Activated CD4-positive, alpha-beta memory T cell treated with anti-CD3 and anti-CD28 coated beads, Interleukin-2, amount 10 ng/mL, durations not matched to agents 7 days and 5 days (primary cell): ENCODE measurements around the gene MXI1. TPM values are rescaled to one million over a fixed set of nuclear protein-coding genes. Genes with fewer than 3 reads are reported as not detected.

Source experiments
- CTCF ChIA-PET: fragments of 350-600 bp; sonication (Branson Sonifier 250); formaldehyde crosslinking; loops from one replicate; lab custom pipeline; 2021; ENCODE audit warnings: antibody characterized with exemption, inconsistent platforms; lab: Charles Lee
- POLR2A ChIA-PET: fragments of 350-600 bp; sonication (Branson Sonifier 250); formaldehyde crosslinking; loops from one replicate; lab custom pipeline; 2021; ENCODE audit warnings: antibody characterized with exemption; lab: Charles Lee
- DNase-seq: peaks from one replicate; pipeline ENCODE4 v3.0.0-alpha.2; 2020
- H3K27ac Mint-ChIP-seq: one replicate; pipeline ENCODE4 v1.8.0; 2021; ENCODE audit warnings: mild to moderate bottlenecking, mixed read lengths
- H3K27me3 Mint-ChIP-seq: one replicate; pipeline ENCODE4 v1.8.0; 2021; ENCODE audit warnings: mixed read lengths
- H3K36me3 Mint-ChIP-seq: one replicate; pipeline ENCODE4 v1.8.0; 2021; ENCODE audit warnings: low read depth, mixed read lengths
- H3K4me1 Mint-ChIP-seq: one replicate; pipeline ENCODE4 v1.8.0; 2021; ENCODE audit warnings: mixed read lengths
- H3K4me3 Mint-ChIP-seq: one replicate; pipeline ENCODE4 v1.8.0; 2021; ENCODE audit warnings: mild to moderate bottlenecking, mixed read lengths
- H3K9me3 Mint-ChIP-seq: one replicate; pipeline ENCODE4 v1.8.0; 2021; ENCODE audit warnings: mixed read lengths
- total RNA-seq, 2 experiments: library from RNA; stranded (reverse); gene quantifications; one replicate each; pipeline ENCODE4 v1.2.3, GENCODE V29; 2021

The MXI1 gene
- 10 to 100 TPM; 74.2 to 75.4 TPM for total RNA-seq

DNA sequence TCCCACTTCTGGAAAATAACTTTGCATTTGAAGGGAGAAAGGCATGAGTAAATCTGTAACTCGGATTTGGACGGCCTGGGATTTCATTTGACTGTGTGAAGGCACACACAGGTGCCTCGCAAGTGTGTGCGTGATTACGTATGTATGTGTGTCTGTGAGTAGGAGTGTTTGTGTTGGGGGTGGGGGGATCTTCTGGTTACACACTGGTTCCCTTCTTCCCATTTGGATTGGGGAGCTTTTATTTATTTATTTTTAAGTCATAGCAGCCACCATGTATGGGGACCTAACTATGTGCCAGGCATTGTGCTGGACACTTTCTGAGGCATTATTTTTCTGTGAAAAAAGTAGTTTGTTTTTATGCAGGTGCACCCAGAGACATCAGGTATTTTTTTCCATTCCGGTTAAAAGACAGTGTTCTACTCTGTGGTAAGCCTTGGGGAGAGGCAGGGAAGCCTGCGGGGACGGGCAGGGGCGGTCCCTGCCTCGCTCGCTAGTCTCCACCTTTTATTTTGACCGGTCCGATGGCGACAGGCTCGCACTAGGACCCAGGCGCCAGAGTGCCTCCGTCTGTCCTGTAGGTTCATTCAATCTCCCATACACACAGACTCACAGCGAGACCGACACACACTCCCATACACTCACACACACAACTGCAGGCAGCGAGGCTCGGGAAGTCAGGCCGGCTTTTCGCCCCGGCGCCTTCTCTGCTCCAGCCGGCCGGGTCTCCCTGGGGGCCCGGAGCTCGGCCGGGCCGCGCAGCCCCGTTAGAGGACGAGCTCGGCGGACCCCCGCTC lies at the start of gene MXI1:
MXI1 (plus strand) TSS at position 595 of the 794 bp plus-strand sequence. CDS start 204 bp downstream, outside the sequence.
- POLR2A ChIA-PET = interaction anchor here (0.6 to 10.0 kb wide), 15 partner anchors 8 to 361 kb away, joined by 3 to 222 read pairs (median 7); partner anchors contain the start of gene SMNDC1
- Mint-ChIP-seq H3K4me1 (peaks cover 23% of the 10 kb centered on the region), H3K36me3 (peaks cover 12% of the 10 kb centered on the region), H3K27ac (peak within 1 kb of the TSS; percentile 91), H3K27me3 (peaks cover 20% of the 10 kb centered on the region), H3K9me3 (no peaks in the 10 kb centered on the region), H3K4me3 (peak within 1 kb of the TSS; percentile 97)
- peak; percentile 64 for DNase-seq
- CTCF ChIA-PET = interaction anchor here (0.7 to 10.9 kb wide), 19 partner anchors 8 to 138 kb away, joined by 3 to 179 read pairs (median 5); no protein-coding TSS in a partner anchor

DNA sequence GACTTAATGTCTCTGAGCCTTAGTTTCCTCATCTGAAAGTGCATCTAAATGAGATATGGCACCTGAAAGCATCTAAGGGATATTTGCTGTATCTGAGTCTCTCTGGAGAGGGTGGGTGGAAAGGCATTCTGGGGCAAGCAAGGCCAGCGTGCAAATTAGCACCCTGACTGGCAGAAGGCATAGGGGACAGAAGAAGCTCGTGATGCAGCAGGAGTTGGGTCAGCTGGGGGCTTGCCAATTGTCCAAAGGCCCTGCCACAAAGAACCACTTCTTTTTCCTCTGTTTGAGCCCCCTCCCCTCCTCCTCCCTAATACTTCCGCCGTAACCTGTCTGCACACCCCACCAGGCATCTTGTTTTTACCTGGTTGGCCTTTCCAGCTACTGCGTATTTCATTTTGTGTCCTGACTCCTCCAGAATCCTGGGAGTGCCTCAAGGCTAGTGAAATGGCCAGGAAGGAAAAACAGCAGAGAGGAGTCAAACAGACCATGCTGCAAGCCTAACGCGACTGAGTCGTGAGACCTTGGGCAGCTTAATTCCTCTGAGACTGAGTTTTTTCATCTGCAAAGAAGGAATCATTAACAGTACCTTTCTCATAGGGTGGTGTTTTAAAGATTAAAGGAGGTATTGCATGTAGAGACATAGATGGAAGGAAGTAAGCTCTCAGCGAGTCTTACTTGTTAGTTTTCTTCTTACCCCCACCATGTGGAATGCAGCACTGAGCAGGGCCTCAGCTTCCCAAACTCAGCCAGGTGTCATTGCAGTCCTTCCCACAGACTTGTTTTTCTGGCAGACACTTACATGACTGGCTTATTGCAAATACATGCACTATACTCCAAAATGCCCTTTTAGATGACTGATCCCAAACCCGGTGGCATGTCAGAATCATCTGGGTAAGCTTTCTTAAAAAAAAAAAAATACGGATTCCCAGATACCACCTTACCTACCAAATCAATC lies 49.1 kb upstream of the MXI1 start:
- Mint-ChIP-seq H3K9me3 (no peaks in the 10 kb centered on the region), H3K4me1 (peaks cover 52% of the 10 kb centered on the region), H3K4me3 (no peak overlapping the region), H3K27me3 (peaks cover 70% of the 10 kb centered on the region), H3K27ac (peak overlapping the region; percentile 95), H3K36me3 (peaks cover 12% of the 10 kb centered on the region)
- POLR2A ChIA-PET = interaction anchor here (0.6 to 5.1 kb wide), 9 partner anchors 10 to 255 kb away, joined by 3 to 71 read pairs (median 6); partner anchors contain the start of gene MXI1
- DNase-seq = no peak
- CTCF ChIA-PET = interaction anchor here (0.6 to 1.4 kb wide), 7 partner anchors 11 to 116 kb away, joined by 3 to 10 read pairs (median 3); no protein-coding TSS in a partner anchor

DNA sequence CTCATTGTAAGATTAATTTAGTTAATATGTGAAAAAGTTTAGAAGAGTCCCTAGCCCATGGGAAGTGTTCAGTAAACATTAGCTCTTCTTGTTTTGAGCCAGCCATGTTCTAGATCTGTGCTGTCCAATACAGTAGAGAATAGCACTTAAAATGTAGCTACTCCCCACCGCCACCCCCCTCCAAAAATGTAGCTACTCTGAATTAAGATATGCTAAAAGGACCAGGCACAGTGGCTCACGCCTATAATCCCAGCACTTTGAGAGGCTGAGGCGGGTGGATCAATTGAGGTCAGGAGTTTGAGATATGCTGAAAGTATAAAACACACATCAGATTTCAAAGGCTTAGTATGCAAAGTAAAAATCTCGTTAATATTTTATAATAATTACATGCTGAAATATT lies 47.3 kb upstream of the MXI1 start:
- no peak for DNase-seq
- CTCF ChIA-PET = interaction anchor here (0.6 to 1.0 kb wide), 3 partner anchors 22 to 121 kb away, joined by 3 to 4 read pairs (median 4); no protein-coding TSS in a partner anchor
- Mint-ChIP-seq H3K9me3 (no peaks in the 10 kb centered on the region), H3K36me3 (peaks cover 5% of the 10 kb centered on the region), H3K27ac (no peak overlapping the region), H3K4me1 (peaks cover 37% of the 10 kb centered on the region), H3K4me3 (no peak overlapping the region), H3K27me3 (peaks cover 71% of the 10 kb centered on the region)
- POLR2A ChIA-PET = interaction anchor here (0.6 to 5.1 kb wide), 3 partner anchors 10 to 142 kb away, joined by 3 to 71 read pairs (median 3); partner anchors contain the start of gene MXI1

DNA sequence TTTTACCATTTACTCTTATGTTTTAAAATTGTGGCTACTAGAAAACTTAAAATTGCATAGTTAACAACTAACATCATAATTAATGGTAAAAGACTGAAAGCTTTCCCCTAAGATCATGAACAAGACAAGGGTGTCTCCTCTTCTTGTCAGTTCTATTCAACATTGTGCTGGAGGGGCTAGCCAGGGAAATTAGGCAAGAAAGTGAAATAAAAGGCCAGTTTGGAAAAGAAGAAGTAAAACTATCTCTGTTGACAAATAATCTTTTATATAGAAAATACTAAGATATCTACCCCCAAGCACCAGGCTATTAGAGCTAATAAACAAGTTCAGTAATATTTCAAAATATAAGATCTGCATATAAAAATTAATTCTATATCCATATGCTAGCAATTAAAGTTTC lies 46.9 kb upstream of the MXI1 start:
- peaks cover 38% of the 10 kb centered on the region for H3K4me1 Mint-ChIP-seq
- DNase-seq = no peak
- ChIA-PET CTCF (interaction anchor here (0.6 to 1.0 kb wide), 3 partner anchors 23 to 120 kb away, joined by 3 to 4 read pairs (median 4); no protein-coding TSS in a partner anchor), POLR2A (interaction anchor here (0.9 to 5.1 kb wide), 2 partner anchors 10 to 48 kb away, joined by 3 to 71 read pairs; partner anchors contain the start of gene MXI1)
- peaks cover 73% of the 10 kb centered on the region for H3K27me3 Mint-ChIP-seq
- no peak overlapping the region for H3K4me3 Mint-ChIP-seq
- no peaks in the 10 kb centered on the region for H3K9me3 Mint-ChIP-seq
- H3K27ac Mint-ChIP-seq = no peak overlapping the region
- H3K36me3 Mint-ChIP-seq = peaks cover 3% of the 10 kb centered on the region

DNA sequence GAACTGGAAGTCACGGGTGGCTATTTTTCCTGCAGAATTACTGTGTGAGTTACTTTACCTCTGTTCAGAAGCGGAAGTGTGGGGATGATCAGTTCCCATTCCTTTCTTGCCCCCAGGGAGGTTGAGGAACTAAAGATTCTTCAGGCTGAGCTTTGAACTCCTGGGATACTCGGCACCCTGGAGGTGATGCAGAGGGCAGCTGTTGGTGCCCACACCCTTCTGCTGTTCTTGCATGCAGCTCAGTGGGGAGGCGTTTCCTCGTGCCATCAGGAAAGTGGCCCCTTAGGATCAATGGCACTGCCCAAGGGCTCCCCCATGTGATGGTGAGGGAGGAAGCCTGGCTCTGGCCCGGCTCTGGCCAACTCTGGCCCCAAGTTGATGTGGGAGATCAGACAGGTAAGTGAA lies 44.7 kb upstream of the MXI1 start:
- no peaks in the 10 kb centered on the region for H3K36me3 Mint-ChIP-seq
- no peak overlapping the region for H3K4me3 Mint-ChIP-seq
- CTCF ChIA-PET = interaction anchor here (1.8 kb wide), 1 partner anchor 24 kb away, joined by 6 read pairs; no protein-coding TSS in a partner anchor
- H3K9me3 Mint-ChIP-seq = no peaks in the 10 kb centered on the region
- H3K27ac Mint-ChIP-seq = no peak overlapping the region
- peaks cover 85% of the 10 kb centered on the region for H3K27me3 Mint-ChIP-seq
- H3K4me1 Mint-ChIP-seq = peaks cover 24% of the 10 kb centered on the region
- POLR2A ChIA-PET = interaction anchor here (1.5 kb wide), 1 partner anchor 12 kb away, joined by 3 read pairs; no protein-coding TSS in a partner anchor
- DNase-seq = no peak

DNA sequence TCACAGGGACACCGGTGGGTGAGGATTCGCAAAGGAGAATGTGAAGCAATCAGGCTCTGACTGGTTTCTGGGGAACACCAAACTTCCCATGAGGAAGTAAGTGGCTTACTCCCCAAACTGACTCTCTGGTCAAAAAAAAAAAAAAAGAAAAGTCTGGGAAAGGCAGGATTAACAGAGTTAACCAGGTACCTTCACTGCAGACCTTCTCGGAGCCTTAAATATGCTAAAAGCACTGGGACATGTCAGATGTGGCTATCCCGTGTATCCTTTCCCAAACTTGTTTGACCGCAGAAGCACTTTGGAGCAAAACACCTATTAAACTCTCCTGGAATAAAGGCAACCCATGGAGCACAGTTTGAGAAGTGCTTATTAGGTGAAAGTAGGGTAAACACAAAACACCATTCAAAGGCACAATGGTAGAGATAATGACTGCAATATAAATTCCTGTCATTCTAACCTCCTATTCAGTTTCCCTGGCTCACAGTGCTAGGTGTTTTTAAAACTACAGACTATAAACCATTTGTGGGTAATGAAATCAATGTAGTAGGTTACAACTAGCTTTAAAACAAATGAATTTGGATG lies 44.1 kb upstream of the MXI1 start:
- no peaks in the 10 kb centered on the region for H3K36me3 Mint-ChIP-seq
- no peak overlapping the region for H3K4me3 Mint-ChIP-seq
- DNase-seq = no peak
- ChIA-PET POLR2A (interaction anchor here (1.5 kb wide), 1 partner anchor 12 kb away, joined by 3 read pairs; no protein-coding TSS in a partner anchor), CTCF (interaction anchor here (1.0 to 1.8 kb wide), 2 partner anchors 25 kb away, joined by 3 to 6 read pairs; no protein-coding TSS in a partner anchor)
- no peaks in the 10 kb centered on the region for H3K9me3 Mint-ChIP-seq
- no peak overlapping the region for H3K27ac Mint-ChIP-seq
- H3K27me3 Mint-ChIP-seq = peaks cover 85% of the 10 kb centered on the region
- peaks cover 24% of the 10 kb centered on the region for H3K4me1 Mint-ChIP-seq

DNA sequence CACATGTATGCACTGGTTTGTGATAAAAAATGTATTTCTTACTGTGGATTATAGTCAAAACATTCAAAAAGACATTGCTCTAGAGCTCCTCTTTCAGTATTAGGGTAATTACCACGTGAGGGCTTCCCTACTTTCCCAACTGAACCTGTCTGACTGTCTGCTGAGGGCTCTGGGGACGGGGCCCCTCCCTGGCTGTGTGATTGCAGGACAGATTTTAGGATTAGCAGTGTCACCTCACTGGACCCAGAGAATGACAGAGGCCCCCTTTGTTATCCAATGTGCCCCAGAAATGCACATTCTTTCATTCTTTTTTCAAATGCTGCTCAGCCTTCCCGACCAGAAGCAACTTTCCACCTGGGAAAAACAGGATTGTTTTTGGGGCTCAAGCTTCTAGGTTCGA lies 43.6 kb upstream of the MXI1 start:
- H3K27me3 Mint-ChIP-seq = peaks cover 85% of the 10 kb centered on the region
- H3K4me3 Mint-ChIP-seq = no peak overlapping the region
- no peak overlapping the region for H3K27ac Mint-ChIP-seq
- ChIA-PET POLR2A (no interaction called here), CTCF (interaction anchor here (1.0 kb wide), 1 partner anchor 26 kb away, joined by 3 read pairs; no protein-coding TSS in a partner anchor)
- H3K4me1 Mint-ChIP-seq = peaks cover 25% of the 10 kb centered on the region
- H3K9me3 Mint-ChIP-seq = no peaks in the 10 kb centered on the region
- no peaks in the 10 kb centered on the region for H3K36me3 Mint-ChIP-seq
- no peak for DNase-seq

DNA sequence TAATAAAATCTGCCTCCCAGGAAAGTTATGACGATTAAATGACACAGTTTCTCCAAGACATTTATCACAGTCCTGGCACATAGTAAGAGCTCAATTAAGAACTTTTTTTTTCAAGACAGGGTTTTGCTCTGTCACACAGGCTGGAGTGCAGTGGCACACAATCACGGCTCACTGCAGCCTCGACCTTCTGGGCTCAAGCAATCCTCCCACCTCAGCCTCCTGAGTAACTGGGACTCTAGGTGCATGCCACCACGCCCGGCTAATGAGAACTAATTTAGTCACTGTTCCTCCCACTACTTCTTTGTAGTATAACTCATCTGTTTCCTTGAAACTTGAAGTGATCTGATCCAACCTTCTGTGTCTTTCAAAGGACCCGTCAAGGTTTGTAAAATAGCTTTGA lies 42.2 kb upstream of the MXI1 start:
- no peaks in the 10 kb centered on the region for H3K9me3 Mint-ChIP-seq
- no peak overlapping the region for H3K27ac Mint-ChIP-seq
- no peaks in the 10 kb centered on the region for H3K36me3 Mint-ChIP-seq
- peaks cover 38% of the 10 kb centered on the region for H3K4me1 Mint-ChIP-seq
- CTCF ChIA-PET = interaction anchor here (0.9 to 1.0 kb wide), 2 partner anchors 10 to 114 kb away, joined by 3 to 4 read pairs; no protein-coding TSS in a partner anchor
- no peak for DNase-seq
- H3K27me3 Mint-ChIP-seq = peaks cover 85% of the 10 kb centered on the region
- POLR2A ChIA-PET = interaction anchor here (0.8 to 1.3 kb wide), 3 partner anchors 9 to 46 kb away, joined by 3 to 4 read pairs (median 3); no protein-coding TSS in a partner anchor
- no peak overlapping the region for H3K4me3 Mint-ChIP-seq

DNA sequence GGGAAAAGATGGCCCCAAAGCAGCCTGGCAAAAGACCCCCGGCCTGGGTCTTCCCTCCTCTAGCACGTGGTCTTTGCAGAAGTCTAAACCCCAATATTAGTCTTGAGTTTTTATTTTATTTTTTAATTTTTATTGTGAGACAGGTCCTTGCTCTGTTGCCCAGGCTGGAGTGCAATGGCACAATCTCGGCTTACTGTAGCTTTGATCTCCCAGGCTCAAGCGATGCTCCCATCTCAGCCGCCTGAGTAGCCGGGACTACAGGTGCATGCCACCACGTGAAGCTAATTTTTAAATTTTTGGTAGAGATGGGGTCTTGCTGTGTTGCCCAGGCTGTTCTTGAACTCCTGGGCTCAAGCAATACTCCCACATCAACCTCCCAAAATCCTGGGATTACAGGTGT lies 40.3 kb upstream of the MXI1 start:
- CTCF ChIA-PET = interaction anchor here (0.6 kb wide), 1 partner anchor 49 kb away, joined by 3 read pairs; no protein-coding TSS in a partner anchor
- no peak overlapping the region for H3K4me3 Mint-ChIP-seq
- H3K27ac Mint-ChIP-seq = no peak overlapping the region
- H3K9me3 Mint-ChIP-seq = no peaks in the 10 kb centered on the region
- peaks cover 85% of the 10 kb centered on the region for H3K27me3 Mint-ChIP-seq
- no peaks in the 10 kb centered on the region for H3K36me3 Mint-ChIP-seq
- POLR2A ChIA-PET = interaction anchor here (1.7 kb wide), 1 partner anchor 10 kb away, joined by 6 read pairs; no protein-coding TSS in a partner anchor
- no peak for DNase-seq
- H3K4me1 Mint-ChIP-seq = peaks cover 47% of the 10 kb centered on the region

DNA sequence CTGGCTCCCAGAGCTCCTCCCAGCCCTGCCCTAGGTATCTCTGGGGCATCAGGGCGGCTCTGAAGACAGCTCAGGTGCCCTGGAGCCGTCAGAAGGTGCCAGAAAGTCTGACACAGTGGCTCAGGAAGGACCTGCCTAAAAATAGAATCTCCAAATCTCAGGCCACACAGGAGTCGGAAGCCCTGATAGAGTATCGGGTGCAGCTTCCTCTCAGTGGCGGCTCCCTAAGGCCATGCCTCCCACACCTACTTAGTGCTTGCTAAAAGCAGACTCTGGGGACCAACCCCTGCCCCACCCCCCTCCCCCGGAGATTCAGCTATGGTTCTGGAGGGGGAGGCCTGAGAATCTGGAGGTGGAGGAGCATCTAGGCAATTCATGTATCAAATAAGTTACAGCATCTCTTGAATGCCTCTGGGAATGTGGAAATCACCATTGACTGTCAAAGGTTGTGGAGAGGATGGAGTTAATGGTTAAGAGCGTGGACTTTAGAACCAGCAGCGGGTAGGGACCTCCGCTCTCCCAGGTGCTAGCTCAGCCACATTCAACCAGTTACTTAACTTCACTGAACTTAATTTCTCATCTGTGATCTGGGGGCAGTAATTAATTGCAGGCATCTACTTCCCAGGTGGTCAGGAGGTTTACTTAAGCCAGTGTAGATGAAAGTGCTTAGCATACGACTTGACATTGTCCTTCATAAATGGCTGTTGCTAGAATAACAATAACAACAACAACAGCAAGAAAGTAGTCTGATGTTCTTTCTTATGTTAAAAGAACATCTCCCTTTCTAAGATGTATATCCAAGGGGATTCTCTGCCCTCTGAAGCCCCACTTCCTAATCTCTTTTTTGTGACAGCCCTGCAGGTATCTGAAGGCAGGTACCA lies 38.6 kb upstream of the MXI1 start:
- Mint-ChIP-seq H3K4me3 (no peak overlapping the region), H3K9me3 (no peaks in the 10 kb centered on the region), H3K27ac (no peak overlapping the region), H3K27me3 (peaks cover 77% of the 10 kb centered on the region), H3K36me3 (no peaks in the 10 kb centered on the region), H3K4me1 (peaks cover 47% of the 10 kb centered on the region)
- DNase-seq = peak; percentile 28
- ChIA-PET POLR2A (interaction anchor here (1.2 to 1.7 kb wide), 2 partner anchors 12 to 16 kb away, joined by 3 to 6 read pairs; no protein-coding TSS in a partner anchor), CTCF (interaction anchor here (0.9 to 1.3 kb wide), 2 partner anchors 12 to 31 kb away, joined by 3 to 4 read pairs; no protein-coding TSS in a partner anchor)

DNA sequence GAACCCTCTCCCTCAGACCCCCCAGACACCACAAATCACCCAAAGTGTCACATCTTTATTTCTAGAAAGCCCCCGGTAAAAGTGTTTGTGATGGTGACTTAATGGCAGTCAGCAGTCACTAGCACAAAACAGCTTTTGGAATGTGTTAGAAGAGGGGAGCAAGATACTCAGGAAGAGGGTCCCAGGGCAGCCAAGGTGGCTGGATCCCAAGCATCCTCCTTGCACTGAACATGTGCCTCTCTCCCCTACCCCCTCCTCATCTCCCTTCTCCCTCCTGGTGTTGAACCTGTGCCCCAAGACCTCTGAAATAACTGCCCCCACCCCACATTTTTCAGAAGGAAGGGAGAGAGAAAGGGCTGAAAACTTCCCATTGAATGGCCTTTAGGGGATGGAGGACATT lies 37.8 kb upstream of the MXI1 start:
- no peak overlapping the region for H3K4me3 Mint-ChIP-seq
- no peak for DNase-seq
- H3K27ac Mint-ChIP-seq = no peak overlapping the region
- H3K9me3 Mint-ChIP-seq = no peaks in the 10 kb centered on the region
- H3K4me1 Mint-ChIP-seq = peaks cover 47% of the 10 kb centered on the region
- no peaks in the 10 kb centered on the region for H3K36me3 Mint-ChIP-seq
- H3K27me3 Mint-ChIP-seq = peaks cover 74% of the 10 kb centered on the region
- CTCF ChIA-PET = no interaction called here
- POLR2A ChIA-PET = no interaction called here
